Activated naive CD8-positive, alpha-beta T cell treated with anti-CD3 and anti-CD28 coated beads, Interleukin-2, amount 50 U/mL, for 16 hours (primary cell): Measurements from ENCODE around the gene FRMD3.

Experiments
- DNase-seq: peaks from one replicate; pipeline ENCODE4 v3.0.0-alpha.2; 2020; ENCODE audit warnings: low read depth, low spot score

The FRMD3 gene

DNA sequence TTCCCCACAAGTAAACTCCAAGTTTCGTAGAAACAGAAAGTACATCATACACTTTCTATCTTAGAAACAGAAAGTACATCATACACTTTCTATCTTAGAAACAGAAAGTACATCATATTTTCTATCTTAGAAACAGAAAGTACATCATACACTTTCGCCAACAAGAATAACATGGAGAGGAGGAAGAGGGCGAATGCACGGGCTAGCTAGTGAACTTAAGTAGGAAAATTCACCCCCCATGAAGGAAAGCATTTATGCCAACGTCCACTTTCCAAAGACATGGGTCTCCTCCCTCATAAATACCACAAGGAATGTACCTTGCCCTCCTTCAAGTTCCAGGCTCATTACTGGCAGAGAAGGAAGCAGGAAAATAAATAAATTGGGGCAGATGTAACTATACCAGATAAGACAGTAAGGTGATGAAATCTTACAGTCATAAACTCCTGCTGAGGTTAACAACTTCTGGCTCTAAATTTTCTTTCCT is 64.7 kb downstream of the FRMD3 start:
- no peak for DNase-seq

DNA sequence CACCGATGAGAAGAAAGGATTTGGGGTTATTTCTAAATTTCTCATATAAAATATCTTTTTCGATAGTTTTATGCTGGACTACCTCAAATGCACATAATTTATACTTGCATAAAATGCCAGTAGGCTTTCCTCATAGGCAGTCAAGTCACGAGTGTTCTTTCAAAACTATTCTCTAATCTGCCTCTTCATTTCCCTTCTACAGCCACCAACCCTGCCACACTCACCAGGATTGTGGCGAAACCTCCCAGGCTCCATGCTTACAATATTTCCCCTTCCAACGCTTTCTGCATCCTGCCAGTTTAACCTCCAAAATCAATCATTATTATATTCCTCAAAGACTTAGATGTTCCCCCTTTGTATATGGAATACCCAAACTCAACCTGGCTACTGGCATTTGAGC is 65.4 kb downstream of the FRMD3 start:
- no peak for DNase-seq

GRCh38 chr9:83472221-83472665 is 66.0 kb downstream of the FRMD3 start:
- DNase-seq, result no peak

- no peak for DNase-seq
These were observed 67.0 kb downstream of the FRMD3 start for GRCh38 chr9:83471241-83471640.

DNA sequence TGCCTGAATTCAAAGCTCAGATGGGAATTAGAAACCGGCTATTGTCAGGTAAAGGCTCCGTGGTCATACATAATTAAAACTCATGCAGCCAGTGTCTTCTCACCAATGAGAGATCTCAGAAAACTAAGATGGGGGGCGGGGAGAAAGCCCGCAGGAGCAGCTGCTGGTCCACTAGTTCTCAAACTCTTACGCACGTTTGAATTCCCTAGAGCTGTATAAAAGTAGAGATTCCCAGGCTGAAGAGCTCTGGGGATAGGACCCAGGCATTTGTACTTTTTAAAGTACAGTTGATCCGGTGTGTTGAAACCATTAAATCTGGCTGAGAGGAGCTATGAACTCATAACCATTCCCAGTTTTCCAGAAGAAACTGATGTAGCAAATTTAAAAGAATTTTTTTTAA is 68.5 kb downstream of the FRMD3 start:
- DNase-seq, result no peak

DNA sequence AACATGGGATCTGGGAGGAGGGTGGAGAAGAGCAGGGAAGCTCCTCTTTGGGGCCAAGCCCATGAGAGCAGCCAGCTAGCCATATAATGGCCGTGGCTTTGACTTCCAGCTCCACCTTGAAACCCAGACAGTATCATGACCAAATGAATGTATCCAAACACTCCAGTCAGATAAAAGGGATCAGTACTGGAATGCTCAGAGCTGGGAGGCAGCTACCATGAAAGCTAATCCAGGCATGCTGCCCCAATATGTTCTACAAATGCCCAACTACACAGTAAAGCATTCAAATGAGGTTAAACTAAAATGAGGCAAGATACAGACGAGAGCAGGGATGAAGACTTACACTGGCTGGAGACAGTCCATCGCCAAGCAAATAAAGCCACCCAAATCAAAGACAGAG is 69.4 kb downstream of the FRMD3 start:
- DNase-seq, result no peak

- no peak for DNase-seq
These were observed 71.3 kb downstream of the FRMD3 start for GRCh38 chr9:83466877-83467276.

- no peak for DNase-seq
These were observed 71.8 kb downstream of the FRMD3 start for GRCh38 chr9:83466351-83466750.

- DNase-seq, result no peak
These were observed 78.4 kb downstream of the FRMD3 start for GRCh38 chr9:83459830-83460229.

GRCh38 chr9:83458530-83458929 is 79.7 kb downstream of the FRMD3 start:
- DNase-seq, result no peak

DNA sequence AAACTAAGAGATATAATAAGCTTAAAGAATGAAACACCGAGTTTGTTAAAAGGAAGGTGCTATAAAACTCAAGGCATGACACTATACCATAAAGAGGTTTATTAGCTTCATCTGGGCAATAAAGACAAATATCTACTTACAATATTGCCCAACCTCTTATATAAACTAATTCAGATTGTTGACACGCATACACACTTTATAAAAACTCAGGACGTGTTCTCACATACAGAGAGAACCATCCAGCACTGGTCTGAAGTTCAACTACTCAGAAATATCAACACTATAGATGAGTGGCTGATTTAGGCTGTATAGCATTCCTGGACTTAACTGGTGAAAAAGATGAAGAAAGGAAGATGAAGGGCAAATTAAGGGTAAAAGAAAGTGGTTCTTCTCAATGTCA is 81.2 kb downstream of the FRMD3 start:
- no peak for DNase-seq

- no peak for DNase-seq
These were observed 82.0 kb downstream of the FRMD3 start for GRCh38 chr9:83456226-83456625.

DNA sequence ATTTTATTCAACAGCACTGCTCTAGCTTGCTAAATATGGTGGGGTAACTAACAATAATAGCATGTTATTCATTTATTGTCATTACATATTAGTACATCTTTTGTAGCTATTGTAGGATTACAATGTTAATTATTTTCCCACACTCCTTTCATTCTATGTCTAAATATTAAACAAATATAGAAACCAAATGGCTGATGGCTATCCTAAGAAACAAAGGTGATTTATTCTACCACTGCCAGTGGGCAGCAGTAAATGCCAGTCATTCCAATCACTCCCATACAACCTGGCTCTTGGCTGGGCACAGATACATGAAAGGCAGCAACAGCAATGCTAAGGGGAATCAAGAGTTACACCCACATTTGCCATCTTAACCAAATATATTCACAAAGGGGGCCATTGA is 84.1 kb downstream of the FRMD3 start:
- DNase-seq, result no peak

- no peak for DNase-seq
These were observed 86.9 kb downstream of the FRMD3 start for GRCh38 chr9:83451308-83451707.

GRCh38 chr9:83449983-83450382 is 88.2 kb downstream of the FRMD3 start:
- DNase-seq, result no peak

- DNase-seq, result no peak
These were observed 89.0 kb downstream of the FRMD3 start for GRCh38 chr9:83449166-83449565.

- no peak for DNase-seq
These were observed 89.6 kb downstream of the FRMD3 start for GRCh38 chr9:83448626-83449025.

- DNase-seq, result no peak
These were observed 90.8 kb downstream of the FRMD3 start for GRCh38 chr9:83447351-83447750.

GRCh38 chr9:83445703-83446265 is 92.4 kb downstream of the FRMD3 start:
- no peak for DNase-seq

GRCh38 chr9:83444110-83444509 is 94.1 kb downstream of the FRMD3 start:
- no peak for DNase-seq

DNA sequence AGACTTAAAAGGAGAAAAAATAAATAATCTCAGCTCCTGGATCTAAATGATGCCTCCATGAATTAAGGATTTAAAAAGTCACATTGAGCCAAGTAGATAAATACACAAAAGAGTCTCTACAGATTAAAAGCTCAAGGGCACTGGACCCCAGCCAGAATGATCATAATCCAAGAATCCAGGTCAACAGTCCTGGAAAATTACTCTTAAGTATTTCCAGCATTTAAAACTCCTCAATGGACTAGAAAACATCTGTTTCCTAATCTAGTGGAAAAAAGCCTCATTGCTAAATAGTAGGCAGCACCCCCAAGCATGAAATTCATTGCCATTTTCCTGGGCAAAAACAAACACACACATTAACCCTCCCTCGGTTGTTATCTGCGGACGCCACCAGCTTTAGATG is 96.8 kb downstream of the FRMD3 start:
- DNase-seq, result no peak

DNA sequence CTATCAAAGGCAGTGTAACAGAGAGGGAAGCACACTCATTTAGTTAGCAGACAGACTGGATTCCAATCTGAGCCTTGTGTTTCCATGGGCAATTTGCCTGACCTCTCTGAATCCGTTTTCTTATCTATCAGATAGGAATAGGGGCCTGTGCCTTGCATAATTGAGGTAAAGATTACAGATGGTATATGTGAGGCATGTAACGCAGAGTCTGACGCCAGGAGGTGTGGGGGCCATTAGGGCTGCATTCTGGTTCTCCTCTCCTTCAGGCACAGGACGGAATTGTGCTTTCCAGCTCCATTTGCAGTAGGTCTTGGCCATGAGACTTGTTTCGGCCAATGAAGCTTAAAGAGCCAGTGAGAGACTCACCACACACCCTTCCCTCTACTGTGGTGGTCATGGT is 97.6 kb downstream of the FRMD3 start:
- no peak for DNase-seq

GRCh38 chr9:83435301-83435700 is 102.9 kb downstream of the FRMD3 start:
- DNase-seq, result no peak

GRCh38 chr9:83434254-83434653 is 103.9 kb downstream of the FRMD3 start:
- no peak for DNase-seq
